WTC11 (cell line): Measurements from ENCODE around the gene ITGAX. TPM values are rescaled to one million over a fixed set of nuclear protein-coding genes. Genes with fewer than 3 reads are reported as not detected.

ENCODE experiments used
- ATAC-seq: fragments of 200-7000 bp; cut with Tn5 transposase; 2 replicates; pipeline ENCODE4 v1.10.0; 2021; ENCODE audit warnings: mild to moderate bottlenecking, moderate library complexity
- CTCF ChIA-PET: fragments of 300-600 bp; sonication (Branson Sonifier 250); formaldehyde crosslinking; loops from one replicate; lab custom pipeline; 2021; ENCODE audit warnings: antibody characterized with exemption; lab: Charles Lee
- POLR2A ChIA-PET: fragments of 350-600 bp; sonication (Branson Sonifier 250); formaldehyde crosslinking; loops from one replicate; lab custom pipeline; 2021; ENCODE audit warnings: antibody characterized with exemption; lab: Charles Lee
- DNase-seq: peaks from one replicate; pipeline ENCODE4 v3.0.0; 2021; ENCODE audit warnings: low spot score
- H3K27ac Mint-ChIP-seq: 2 replicates; pipeline ENCODE4 v1.8.0; 2021; ENCODE audit warnings: mixed read lengths
- H3K27me3 Mint-ChIP-seq: 2 replicates; pipeline ENCODE4 v1.8.0; 2021; ENCODE audit warnings: low read depth, mild to moderate bottlenecking, moderate library complexity, mixed read lengths
- H3K36me3 Mint-ChIP-seq: 2 replicates; pipeline ENCODE4 v1.8.0; 2021; ENCODE audit warnings: mixed read lengths
- H3K4me1 Mint-ChIP-seq: 2 replicates; pipeline ENCODE4 v1.8.0; 2022; ENCODE audit warnings: mixed read lengths
- H3K4me3 Mint-ChIP-seq: 2 replicates; pipeline ENCODE4 v1.8.0; 2021; ENCODE audit warnings: mild to moderate bottlenecking, moderate library complexity, mixed read lengths
- H3K9me3 Mint-ChIP-seq: 2 replicates; pipeline ENCODE4 v1.8.0; 2021; ENCODE audit warnings: mixed read lengths
- CREB1 ChIP-seq: sonication (generic); formaldehyde crosslinking; IDR thresholded peaks from 2 replicates; pipeline ENCODE4 v1.8.0; 2023; ENCODE audit warnings: mild to moderate bottlenecking, missing genetic modification reagents
- CTCF ChIP-seq: fragments of 200-600 bp; IDR thresholded peaks from 2 replicates; pipeline ENCODE4 v1.8.0; 2022; ENCODE audit warnings: antibody characterized with exemption
- ELF4 ChIP-seq: sonication (generic); formaldehyde crosslinking; IDR thresholded peaks from 2 replicates; pipeline ENCODE4 v1.8.1; 2022; ENCODE audit warnings: low read depth, mild to moderate bottlenecking, moderate library complexity, missing genetic modification reagents
- ESRRA ChIP-seq: sonication (generic); formaldehyde crosslinking; IDR thresholded peaks from 2 replicates; pipeline ENCODE4 v1.8.1; 2022; ENCODE audit warnings: mild to moderate bottlenecking, missing genetic modification reagents, borderline replicate concordance
- FOXJ3 ChIP-seq: sonication (generic); formaldehyde crosslinking; IDR thresholded peaks from 2 replicates; pipeline ENCODE4 v1.9.0; 2021; ENCODE audit warnings: missing genetic modification reagents, mild to moderate bottlenecking, borderline replicate concordance
- GRHL2 ChIP-seq: fragments of 250-450 bp; sonication (Bioruptor Pico); IDR thresholded peaks from 2 replicates; pipeline ENCODE4 v1.8.0; 2022; ENCODE audit warnings: mild to moderate bottlenecking, moderate library complexity; ENCODE audit not compliant: insufficient replicate concordance, severe bottlenecking
- MYBL2 ChIP-seq: sonication (generic); formaldehyde crosslinking; IDR thresholded peaks from 2 replicates; pipeline ENCODE4 v1.8.1; 2023; ENCODE audit warnings: mild to moderate bottlenecking, moderate library complexity, missing genetic modification reagents
- NFE2L1 ChIP-seq: sonication (generic); formaldehyde crosslinking; IDR thresholded peaks from 2 replicates; pipeline ENCODE4 v1.8.1; 2023; ENCODE audit warnings: missing genetic modification reagents
- PRDM15 ChIP-seq: sonication (generic); formaldehyde crosslinking; IDR thresholded peaks from 2 replicates; pipeline ENCODE4 v1.8.0; 2022; ENCODE audit warnings: missing genetic modification reagents
- RELA ChIP-seq: sonication (generic); formaldehyde crosslinking; IDR thresholded peaks from 2 replicates; pipeline ENCODE4 v1.8.1; 2022; ENCODE audit warnings: missing genetic modification reagents, mild to moderate bottlenecking, borderline replicate concordance
- TCF7 ChIP-seq: sonication (generic); formaldehyde crosslinking; IDR thresholded peaks from 2 replicates; pipeline ENCODE4 v1.8.0; 2022; ENCODE audit warnings: mild to moderate bottlenecking, low read depth, missing genetic modification reagents, moderate library complexity
- ZNF121 ChIP-seq: sonication (generic); formaldehyde crosslinking; IDR thresholded peaks from 2 replicates; pipeline ENCODE4 v1.8.0; 2023; ENCODE audit warnings: missing genetic modification reagents
- ZNF219 ChIP-seq: sonication (generic); formaldehyde crosslinking; IDR thresholded peaks from 2 replicates; pipeline ENCODE4 v1.8.0; 2023; ENCODE audit warnings: missing genetic modification reagents, mild to moderate bottlenecking, borderline replicate concordance
- ZNF232 ChIP-seq: sonication (generic); formaldehyde crosslinking; IDR thresholded peaks from 2 replicates; pipeline ENCODE4 v1.8.0; 2022; ENCODE audit warnings: mild to moderate bottlenecking, missing genetic modification reagents
- ZNF263 ChIP-seq: sonication (generic); formaldehyde crosslinking; IDR thresholded peaks from 2 replicates; pipeline ENCODE4 v1.8.1; 2022; ENCODE audit warnings: low read depth, mild to moderate bottlenecking, moderate library complexity, missing genetic modification reagents
- ZNF396 ChIP-seq: fragments of 250-450 bp; sonication (Bioruptor Pico); IDR thresholded peaks from 2 replicates; pipeline ENCODE4 v1.8.0; 2021; ENCODE audit warnings: mild to moderate bottlenecking, moderate library complexity, borderline replicate concordance
- total RNA-seq: library from RNA; stranded (reverse); gene quantifications from 3 replicates; pipeline ENCODE4 v1.2.3, GENCODE V29; 2021
- TF ChIP-seq, protein P1 (sequence below): sonication (generic); formaldehyde crosslinking; IDR thresholded peaks from 2 replicates; pipeline ENCODE4 v1.8.0; 2022; ENCODE audit warnings: mild to moderate bottlenecking, missing genetic modification reagents
- TF ChIP-seq, protein P2 (sequence below): fragments of 250-450 bp; sonication (Bioruptor Pico); IDR thresholded peaks from 2 replicates; pipeline ENCODE4 v1.9.0; 2021; ENCODE audit warnings: mild to moderate bottlenecking

The ITGAX gene
- total RNA-seq, 1 experiment from 2014 or later, result 0.33 TPM

- ATAC-seq (no peak), DNase-seq (no peak)
- no peak for TF ChIP-seq ZNF121
- no peak overlapping the region for H3K27ac Mint-ChIP-seq
- H3K36me3 Mint-ChIP-seq, result no peaks in the 10 kb centered on the region
- H3K4me1 Mint-ChIP-seq, result no peaks in the 10 kb centered on the region
- CTCF ChIA-PET, result interaction anchor here (2.0 kb wide), 1 partner anchor 85 kb away, joined by 6 read pairs; no protein-coding TSS in a partner anchor
- H3K9me3 Mint-ChIP-seq, result peaks cover 19% of the 10 kb centered on the region
- peaks cover 14% of the 10 kb centered on the region for H3K27me3 Mint-ChIP-seq
- no peak overlapping the region for H3K4me3 Mint-ChIP-seq
- POLR2A ChIA-PET, result no interaction called here
Observed at GRCh38 chr16:31375231-31375630, 20.3 kb downstream of the ITGAX start.

GRCh38 chr16:31376705-31377104 lies 21.7 kb downstream of the ITGAX start:
- Mint-ChIP-seq H3K27ac (no peak overlapping the region), H3K4me1 (peaks cover 1% of the 10 kb centered on the region; the same call in 1 of the 2 replicates), H3K27me3 (peaks cover 12% of the 10 kb centered on the region), H3K9me3 (peaks cover 14% of the 10 kb centered on the region), H3K36me3 (no peaks in the 10 kb centered on the region), H3K4me3 (no peak overlapping the region)
- ATAC-seq (no peak), DNase-seq (no peak)
- CTCF ChIA-PET, result interaction anchor here (0.6 to 2.0 kb wide), 3 partner anchors 9 to 119 kb away, joined by 3 to 6 read pairs (median 4); no protein-coding TSS in a partner anchor
- TF ChIP-seq RELA (no peak), ESRRA (CRISPR knock-in tag) (no peak), FOXJ3 (CRISPR knock-in tag) (no peak), NFE2L1 (CRISPR knock-in tag) (no peak), CREB1 (no peak), ZNF232 (no peak), PRDM15 (no peak), GRHL2 (CRISPR knock-in tag) (no peak), ZNF396 (CRISPR knock-in tag) (no peak), CTCF (no peak), ZNF219 (CRISPR knock-in tag) (no peak)
- POLR2A ChIA-PET, result interaction anchor here (0.6 kb wide), 1 partner anchor 629 kb away, joined by 3 read pairs; no protein-coding TSS in a partner anchor

- H3K9me3 Mint-ChIP-seq, result peaks cover 14% of the 10 kb centered on the region
- no peak overlapping the region for H3K4me3 Mint-ChIP-seq
- peaks cover 14% of the 10 kb centered on the region for H3K27me3 Mint-ChIP-seq
- CTCF ChIA-PET, result interaction anchor here (0.6 to 2.0 kb wide), 3 partner anchors 8 to 120 kb away, joined by 3 to 6 read pairs (median 4); no protein-coding TSS in a partner anchor
- H3K36me3 Mint-ChIP-seq, result no peaks in the 10 kb centered on the region
- POLR2A ChIA-PET, result no interaction called here
- peaks cover 6% of the 10 kb centered on the region for H3K4me1 Mint-ChIP-seq
- ATAC-seq (no peak), DNase-seq (no peak)
- H3K27ac Mint-ChIP-seq, result no peak overlapping the region
- TF ChIP-seq, protein P1, sequence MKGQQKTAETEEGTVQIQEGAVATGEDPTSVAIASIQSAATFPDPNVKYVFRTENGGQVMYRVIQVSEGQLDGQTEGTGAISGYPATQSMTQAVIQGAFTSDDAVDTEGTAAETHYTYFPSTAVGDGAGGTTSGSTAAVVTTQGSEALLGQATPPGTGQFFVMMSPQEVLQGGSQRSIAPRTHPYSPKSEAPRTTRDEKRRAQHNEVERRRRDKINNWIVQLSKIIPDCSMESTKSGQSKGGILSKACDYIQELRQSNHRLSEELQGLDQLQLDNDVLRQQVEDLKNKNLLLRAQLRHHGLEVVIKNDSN (CRISPR knock-in tag), result no peak
- TF ChIP-seq PRDM15 (no peak), CREB1 (no peak), TCF7 (CRISPR knock-in tag) (no peak), MYBL2 (CRISPR knock-in tag) (no peak), ZNF263 (CRISPR knock-in tag) (no peak), ELF4 (no peak)
- TF ChIP-seq, protein P2, sequence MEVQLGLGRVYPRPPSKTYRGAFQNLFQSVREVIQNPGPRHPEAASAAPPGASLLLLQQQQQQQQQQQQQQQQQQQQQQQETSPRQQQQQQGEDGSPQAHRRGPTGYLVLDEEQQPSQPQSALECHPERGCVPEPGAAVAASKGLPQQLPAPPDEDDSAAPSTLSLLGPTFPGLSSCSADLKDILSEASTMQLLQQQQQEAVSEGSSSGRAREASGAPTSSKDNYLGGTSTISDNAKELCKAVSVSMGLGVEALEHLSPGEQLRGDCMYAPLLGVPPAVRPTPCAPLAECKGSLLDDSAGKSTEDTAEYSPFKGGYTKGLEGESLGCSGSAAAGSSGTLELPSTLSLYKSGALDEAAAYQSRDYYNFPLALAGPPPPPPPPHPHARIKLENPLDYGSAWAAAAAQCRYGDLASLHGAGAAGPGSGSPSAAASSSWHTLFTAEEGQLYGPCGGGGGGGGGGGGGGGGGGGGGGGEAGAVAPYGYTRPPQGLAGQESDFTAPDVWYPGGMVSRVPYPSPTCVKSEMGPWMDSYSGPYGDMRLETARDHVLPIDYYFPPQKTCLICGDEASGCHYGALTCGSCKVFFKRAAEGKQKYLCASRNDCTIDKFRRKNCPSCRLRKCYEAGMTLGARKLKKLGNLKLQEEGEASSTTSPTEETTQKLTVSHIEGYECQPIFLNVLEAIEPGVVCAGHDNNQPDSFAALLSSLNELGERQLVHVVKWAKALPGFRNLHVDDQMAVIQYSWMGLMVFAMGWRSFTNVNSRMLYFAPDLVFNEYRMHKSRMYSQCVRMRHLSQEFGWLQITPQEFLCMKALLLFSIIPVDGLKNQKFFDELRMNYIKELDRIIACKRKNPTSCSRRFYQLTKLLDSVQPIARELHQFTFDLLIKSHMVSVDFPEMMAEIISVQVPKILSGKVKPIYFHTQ, result no peak
Observed at GRCh38 chr16:31377210-31377903, 22.4 kb downstream of the ITGAX start.
